NCI-H748 (cell line): ENCODE results near the gene PITPNM3.

Experiments
- DNase-seq: peaks from one replicate; lab custom pipeline; 2025; ENCODE audit not compliant: unreplicated experiment; lab: John Stamatoyannopoulos, UW

The PITPNM3 gene

GRCh38 chr17:6480303-6480675, 76.1 kb downstream of the PITPNM3 start:
- DNase-seq, result no peak

- no peak for DNase-seq
Observed at GRCh38 chr17:6479622-6480302, 76.6 kb downstream of the PITPNM3 start.

GRCh38 chr17:6478486-6478885, 77.9 kb downstream of the PITPNM3 start:
- DNase-seq, result no peak

GRCh38 chr17:6477831-6478383, 78.4 kb downstream of the PITPNM3 start:
- DNase-seq, result no peak

GRCh38 chr17:6476810-6477179, 79.6 kb downstream of the PITPNM3 start:
- DNase-seq, result peak; percentile 45

GRCh38 chr17:6476076-6476809, 80.1 kb downstream of the PITPNM3 start:
- no peak for DNase-seq

GRCh38 chr17:6475411-6475810, 80.9 kb downstream of the PITPNM3 start:
- DNase-seq, result no peak

- no peak for DNase-seq
Observed at GRCh38 chr17:6474906-6475305, 81.4 kb downstream of the PITPNM3 start.

- no peak for DNase-seq
Observed at GRCh38 chr17:6474376-6474775, 82.0 kb downstream of the PITPNM3 start.

- DNase-seq, result peak; percentile 67
Observed at GRCh38 chr17:6473128-6473767, 83.1 kb downstream of the PITPNM3 start.

GRCh38 chr17:6472517-6472916, 83.8 kb downstream of the PITPNM3 start:
- DNase-seq, result no peak

- DNase-seq, result no peak
Observed at GRCh38 chr17:6471531-6472465, 84.6 kb downstream of the PITPNM3 start.

- DNase-seq, result no peak
Observed at GRCh38 chr17:6470751-6471521, 85.4 kb downstream of the PITPNM3 start.

GRCh38 chr17:6470146-6470718, 86.1 kb downstream of the PITPNM3 start:
- no peak for DNase-seq

GRCh38 chr17:6468051-6468790, 88.1 kb downstream of the PITPNM3 start:
- no peak for DNase-seq

- no peak for DNase-seq
Observed at GRCh38 chr17:6467567-6467966, 88.8 kb downstream of the PITPNM3 start.

- no peak for DNase-seq
Observed at GRCh38 chr17:6465206-6466003, 91.0 kb downstream of the PITPNM3 start.

GRCh38 chr17:6464446-6465041, 91.8 kb downstream of the PITPNM3 start:
- no peak for DNase-seq
